ENCODE results near the gene FARS2.

DNA sequence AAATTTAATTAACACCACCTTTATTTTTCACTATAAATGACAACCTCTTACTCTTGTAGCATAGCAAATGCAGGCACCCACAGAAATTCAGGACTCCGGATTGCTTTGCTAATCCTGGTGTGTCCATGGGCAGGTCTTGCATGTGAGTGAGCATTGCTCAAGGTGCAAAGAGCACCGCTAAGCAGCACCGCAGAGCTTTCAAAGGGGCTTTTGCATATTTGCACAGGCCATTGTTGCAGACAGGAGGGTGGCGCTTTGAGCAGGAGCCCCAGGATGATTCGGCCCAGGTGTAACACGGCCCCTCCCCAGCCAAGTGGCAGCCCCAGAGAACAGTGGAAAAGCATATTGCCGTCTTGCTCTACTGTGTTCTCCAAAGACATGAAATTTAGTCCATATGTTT is 452.2 kb downstream of the FARS2 start:
- TF ChIP-seq, protein P1, sequence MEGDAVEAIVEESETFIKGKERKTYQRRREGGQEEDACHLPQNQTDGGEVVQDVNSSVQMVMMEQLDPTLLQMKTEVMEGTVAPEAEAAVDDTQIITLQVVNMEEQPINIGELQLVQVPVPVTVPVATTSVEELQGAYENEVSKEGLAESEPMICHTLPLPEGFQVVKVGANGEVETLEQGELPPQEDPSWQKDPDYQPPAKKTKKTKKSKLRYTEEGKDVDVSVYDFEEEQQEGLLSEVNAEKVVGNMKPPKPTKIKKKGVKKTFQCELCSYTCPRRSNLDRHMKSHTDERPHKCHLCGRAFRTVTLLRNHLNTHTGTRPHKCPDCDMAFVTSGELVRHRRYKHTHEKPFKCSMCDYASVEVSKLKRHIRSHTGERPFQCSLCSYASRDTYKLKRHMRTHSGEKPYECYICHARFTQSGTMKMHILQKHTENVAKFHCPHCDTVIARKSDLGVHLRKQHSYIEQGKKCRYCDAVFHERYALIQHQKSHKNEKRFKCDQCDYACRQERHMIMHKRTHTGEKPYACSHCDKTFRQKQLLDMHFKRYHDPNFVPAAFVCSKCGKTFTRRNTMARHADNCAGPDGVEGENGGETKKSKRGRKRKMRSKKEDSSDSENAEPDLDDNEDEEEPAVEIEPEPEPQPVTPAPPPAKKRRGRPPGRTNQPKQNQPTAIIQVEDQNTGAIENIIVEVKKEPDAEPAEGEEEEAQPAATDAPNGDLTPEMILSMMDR (conservative IDR thresholded peaks at IDR 0.05; ENCODE audit: low read length) = no peak
- TF ChIP-seq EZH2phosphoT487 (IDR thresholded peaks at IDR 0.05; ENCODE audit: borderline replicate concordance, low read depth, low read length) = no peak
